NT2/D1 (cell line): ENCODE results near the gene ARPC4.

Source experiments
- DNase-seq: peaks from one replicate; pipeline ENCODE4 v3.0.0-alpha.2; 2011; ENCODE audit warnings: low read depth, low spot score
- H3K27me3 ChIP-seq: 2 replicates; pipeline ENCODE4 v1.6.0; 2011; ENCODE audit warnings: mild to moderate bottlenecking; ENCODE audit not compliant: insufficient read length, insufficient read depth
- H3K36me3 ChIP-seq: 2 replicates; pipeline ENCODE4 v1.6.1; 2011; ENCODE audit warnings: mild to moderate bottlenecking, low read length, mixed read lengths; ENCODE audit not compliant: insufficient read depth, insufficient read length
- H3K4me1 ChIP-seq: 2 replicates; pipeline ENCODE4 v1.5.1; 2011; ENCODE audit not compliant: insufficient read depth, insufficient read length
- H3K4me3 ChIP-seq: 2 replicates; pipeline ENCODE4 v1.5.1; 2011; ENCODE audit warnings: low read depth; ENCODE audit not compliant: insufficient read length
- H3K9ac ChIP-seq: 2 replicates; pipeline ENCODE4 v1.6.0; 2011; ENCODE audit warnings: low read depth; ENCODE audit not compliant: insufficient read length
- H3K9me3 ChIP-seq: 2 replicates; pipeline ENCODE4 v1.5.1; 2011; ENCODE audit warnings: mild to moderate bottlenecking, low read length; ENCODE audit not compliant: insufficient read depth
- SUZ12 ChIP-seq: IDR thresholded peaks from 2 replicates; pipeline ENCODE4 v1.6.1; 2011; ENCODE audit not compliant: insufficient read length, insufficient read depth; ENCODE audit errors: extremely low read depth
- YY1 ChIP-seq: IDR thresholded peaks from 2 replicates; pipeline ENCODE4 v1.6.1; 2011; ENCODE audit not compliant: insufficient read length, insufficient read depth
- ZNF274 ChIP-seq: IDR thresholded peaks from 2 replicates; pipeline ENCODE4 v1.6.1; 2011; ENCODE audit warnings: mild to moderate bottlenecking, low read depth, low read length

The ARPC4 gene

DNA sequence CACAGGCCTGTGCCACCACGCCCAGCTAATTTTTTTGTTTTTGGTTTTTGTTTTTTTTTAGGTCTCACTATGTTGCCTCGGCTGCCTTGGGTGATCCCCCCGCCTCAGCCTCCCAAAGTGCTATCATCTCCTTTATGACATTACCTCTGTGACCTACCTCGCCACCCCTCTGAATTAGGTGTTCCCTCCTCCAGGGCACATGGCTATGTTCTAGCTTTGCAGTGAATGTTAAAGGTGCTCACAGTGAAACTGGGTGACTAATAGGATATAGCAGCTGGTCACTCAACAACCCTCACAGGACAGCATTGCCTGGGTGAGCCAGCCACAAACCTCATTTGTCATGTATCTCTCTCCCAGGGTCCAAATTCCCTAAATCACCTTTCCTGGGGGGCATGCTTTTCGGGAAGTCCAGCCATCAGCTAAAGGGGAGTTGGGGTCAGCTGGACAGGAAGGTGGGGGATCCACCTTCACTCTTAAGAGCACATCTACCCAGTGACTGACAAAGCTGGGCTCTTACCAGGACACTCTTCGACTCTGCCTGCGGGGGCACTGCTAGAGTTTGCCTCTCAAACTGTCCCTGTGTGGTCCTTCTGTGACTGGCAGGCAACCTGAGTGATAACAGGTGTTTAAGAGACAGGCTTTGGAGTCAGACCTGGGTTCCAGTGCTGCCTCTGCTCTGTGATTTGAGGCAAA is 15.6 kb downstream of the ARPC4 start:
- H3K36me3 ChIP-seq, result peaks cover 48% of the 10 kb centered on the region
- peak; percentile 42 for DNase-seq
- H3K9me3 ChIP-seq, result no peaks in the 10 kb centered on the region
- peaks cover 17% of the 10 kb centered on the region for H3K27me3 ChIP-seq
- peaks cover 6% of the 10 kb centered on the region for H3K4me1 ChIP-seq
- H3K4me3 ChIP-seq, result no peak overlapping the region
- no peak overlapping the region for H3K9ac ChIP-seq
- no peak for TF ChIP-seq YY1
- no peak for TF ChIP-seq SUZ12
- no peak for TF ChIP-seq ZNF274

DNA sequence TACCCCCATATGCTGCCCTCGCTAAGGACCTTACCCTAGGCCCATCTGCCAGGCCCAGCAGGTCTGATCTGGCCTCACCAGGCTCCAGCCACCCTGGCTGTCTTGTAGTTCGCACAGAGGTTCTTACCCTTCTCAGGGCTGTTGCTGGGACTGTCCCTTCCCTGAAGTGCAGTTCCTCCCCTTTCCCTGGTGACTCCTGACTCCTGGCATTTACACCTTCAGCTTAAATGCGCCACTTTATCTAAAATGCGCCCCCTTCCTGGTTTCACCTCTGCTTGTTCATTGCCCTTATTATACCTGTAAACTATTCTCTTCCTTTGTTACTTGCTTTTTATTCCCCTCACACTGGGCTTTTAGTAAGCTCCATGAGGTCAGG is 16.3 kb downstream of the ARPC4 start:
- H3K9me3 ChIP-seq, result no peaks in the 10 kb centered on the region
- peaks cover 17% of the 10 kb centered on the region for H3K27me3 ChIP-seq
- H3K4me3 ChIP-seq, result no peak overlapping the region
- H3K9ac ChIP-seq, result peak overlapping the region; percentile 84
- peaks cover 42% of the 10 kb centered on the region for H3K36me3 ChIP-seq
- no peak for DNase-seq
- TF ChIP-seq ZNF274 (no peak), YY1 (no peak), SUZ12 (no peak)
- H3K4me1 ChIP-seq, result peaks cover 6% of the 10 kb centered on the region

DNA sequence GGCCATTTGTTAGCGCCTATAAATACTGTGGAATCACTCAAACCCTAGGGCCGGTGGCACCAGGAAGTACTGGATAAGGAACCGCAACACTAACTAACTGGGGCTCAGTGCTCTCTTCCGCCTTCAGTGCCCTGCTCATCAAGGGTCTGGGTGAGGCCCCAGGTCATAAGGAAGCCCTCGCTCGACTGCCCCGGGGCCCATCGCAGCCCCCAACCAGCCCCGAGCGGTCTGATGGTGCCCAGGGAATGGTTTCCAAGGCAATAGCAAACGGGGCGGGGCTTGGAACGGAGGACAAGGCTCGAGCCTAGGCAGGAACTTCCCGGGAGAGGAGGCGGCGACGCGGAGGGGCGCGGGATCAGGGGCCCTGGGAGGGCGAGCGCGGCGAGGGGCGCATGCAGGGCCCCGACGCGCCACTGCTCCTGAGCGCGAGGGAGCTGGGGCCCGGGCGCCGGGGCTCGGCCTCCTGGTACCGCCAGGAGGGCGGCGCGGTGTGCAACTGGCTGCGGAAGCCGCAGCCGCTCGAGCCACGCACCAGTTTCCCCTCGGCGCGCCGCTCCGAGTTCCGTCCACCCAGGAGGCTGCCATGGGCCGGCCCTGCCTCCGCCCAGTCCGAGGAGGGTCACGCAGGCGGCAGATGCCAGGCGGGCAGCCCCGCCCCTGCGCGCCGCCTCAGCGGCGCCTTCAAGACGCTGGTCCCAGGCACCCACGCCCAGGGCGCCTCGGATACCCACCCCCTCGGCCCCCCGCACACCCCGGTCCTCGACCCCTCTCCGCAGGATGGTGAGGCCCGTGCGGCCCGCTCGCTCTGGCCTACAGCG is 16.9 kb downstream of the ARPC4 start, which contains the start of gene TTLL3:
TTLL3 (plus strand) TSS at position 648 of the 818 bp plus-strand sequence. CDS start 400 bp downstream, outside the sequence.
- no peak for DNase-seq
- no peak for TF ChIP-seq ZNF274
- no peak for TF ChIP-seq YY1
- no peak for TF ChIP-seq SUZ12
- Histone ChIP-seq H3K9me3 (no peaks in the 10 kb centered on the region), H3K4me3 (peak within 1 kb of the TSS; percentile 55), H3K9ac (peak within 1 kb of the TSS; percentile 84), H3K27me3 (peaks cover 17% of the 10 kb centered on the region), H3K36me3 (peaks cover 36% of the 10 kb centered on the region), H3K4me1 (peaks cover 6% of the 10 kb centered on the region)

DNA sequence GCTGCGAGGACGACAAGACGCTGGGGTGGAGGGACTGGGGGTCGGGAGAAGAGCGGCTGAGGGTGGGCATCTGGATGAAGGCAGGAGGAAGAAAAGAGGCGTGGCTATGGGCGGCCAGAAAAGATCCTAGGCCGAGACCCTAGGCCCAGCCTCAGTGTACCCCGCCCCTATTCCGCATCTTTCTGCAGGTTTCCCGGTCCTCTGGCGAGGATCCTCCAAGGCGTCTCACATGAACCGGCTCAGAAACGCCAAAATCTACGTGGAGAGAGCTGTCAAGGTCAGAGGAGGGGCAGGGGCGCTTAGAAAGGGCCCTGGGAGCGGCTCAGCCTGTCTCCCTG is 17.5 kb downstream of the ARPC4 start:
- DNase-seq, result no peak
- TF ChIP-seq SUZ12 (no peak), ZNF274 (no peak), YY1 (no peak)
- H3K4me1 ChIP-seq, result peaks cover 6% of the 10 kb centered on the region
- H3K9ac ChIP-seq, result peak overlapping the region; percentile 84
- H3K27me3 ChIP-seq, result peaks cover 17% of the 10 kb centered on the region
- no peaks in the 10 kb centered on the region for H3K9me3 ChIP-seq
- peak overlapping the region; percentile 55 for H3K4me3 ChIP-seq
- H3K36me3 ChIP-seq, result peaks cover 30% of the 10 kb centered on the region

DNA sequence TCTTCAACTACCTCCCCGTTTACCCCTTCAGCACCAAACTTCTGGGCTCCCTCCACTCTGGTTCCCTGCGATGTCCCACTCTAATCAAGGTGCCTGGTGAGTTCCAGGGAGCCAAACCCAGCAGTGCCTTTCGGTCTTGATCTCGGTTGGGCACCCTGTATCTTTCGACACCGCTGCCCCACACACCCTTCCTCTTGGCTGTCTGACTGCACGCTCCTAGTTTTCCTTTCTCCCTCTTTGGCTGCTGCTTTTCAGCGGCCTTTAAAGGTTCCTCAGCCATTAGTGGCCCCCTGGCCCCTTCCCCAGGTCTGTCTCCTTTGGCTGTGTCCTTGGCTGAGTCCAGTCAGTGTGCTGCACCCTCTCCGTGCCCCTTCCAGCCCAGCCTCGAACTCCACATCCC is 18.0 kb downstream of the ARPC4 start:
- no peak overlapping the region for H3K4me3 ChIP-seq
- peaks cover 28% of the 10 kb centered on the region for H3K36me3 ChIP-seq
- peak overlapping the region; percentile 84 for H3K9ac ChIP-seq
- peaks cover 6% of the 10 kb centered on the region for H3K4me1 ChIP-seq
- peaks cover 17% of the 10 kb centered on the region for H3K27me3 ChIP-seq
- DNase-seq, result no peak
- TF ChIP-seq ZNF274 (no peak), SUZ12 (no peak), YY1 (no peak)
- H3K9me3 ChIP-seq, result no peaks in the 10 kb centered on the region

DNA sequence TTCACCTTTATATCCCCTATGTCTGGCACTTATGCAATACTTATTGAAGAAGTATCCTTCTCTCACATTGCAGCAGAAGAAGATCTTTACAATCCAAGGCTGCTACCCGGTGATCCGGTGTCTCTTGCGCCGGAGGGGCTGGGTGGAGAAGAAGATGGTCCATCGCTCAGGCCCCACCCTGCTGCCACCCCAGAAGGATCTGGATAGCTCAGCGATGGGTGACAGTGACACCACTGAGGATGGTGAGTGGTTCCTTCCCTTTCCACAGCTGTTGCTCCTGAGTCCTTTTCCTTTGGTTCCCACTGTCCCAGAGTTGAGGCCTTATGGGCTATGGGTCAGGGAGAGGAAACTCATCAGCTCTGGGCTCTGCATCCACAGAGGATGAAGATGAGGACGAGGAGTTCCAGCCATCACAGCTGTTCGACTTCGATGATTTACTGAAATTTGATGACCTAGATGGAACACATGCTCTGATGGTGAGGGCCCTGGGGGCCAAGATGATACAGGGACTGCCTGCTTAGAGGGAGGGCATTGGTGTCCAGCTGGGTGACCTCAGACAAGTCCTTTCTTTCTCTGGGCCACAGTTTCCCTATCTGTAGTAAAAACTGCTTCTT is 20.1 kb downstream of the ARPC4 start:
- H3K27me3 ChIP-seq, result peaks cover 17% of the 10 kb centered on the region
- H3K4me3 ChIP-seq, result no peak overlapping the region
- peaks cover 12% of the 10 kb centered on the region for H3K36me3 ChIP-seq
- H3K4me1 ChIP-seq, result peaks cover 6% of the 10 kb centered on the region
- TF ChIP-seq ZNF274 (no peak), YY1 (no peak), SUZ12 (no peak)
- H3K9ac ChIP-seq, result no peak overlapping the region
- DNase-seq, result no peak
- H3K9me3 ChIP-seq, result no peaks in the 10 kb centered on the region

DNA sequence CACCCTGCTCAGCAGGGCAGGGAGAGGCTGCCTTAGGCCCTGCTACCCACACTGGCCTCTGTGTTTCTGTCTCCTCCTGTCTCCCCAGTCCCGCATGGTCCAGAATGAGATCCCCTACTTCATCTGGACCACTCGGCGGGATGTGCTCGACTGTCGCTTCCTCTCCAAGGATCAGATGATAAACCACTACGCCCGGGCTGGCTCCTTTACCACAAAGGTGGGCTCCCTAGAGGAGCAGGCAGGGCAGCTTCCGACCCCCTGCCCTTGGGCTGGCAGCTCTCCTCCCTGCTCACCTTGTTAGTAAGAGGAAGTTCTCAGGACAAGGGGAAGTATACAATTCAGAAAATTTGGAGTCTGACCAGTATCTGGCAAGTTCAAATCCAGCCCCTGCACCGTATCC is 23.1 kb downstream of the ARPC4 start:
- Histone ChIP-seq H3K9me3 (no peaks in the 10 kb centered on the region), H3K4me3 (no peak overlapping the region), H3K27me3 (peaks cover 10% of the 10 kb centered on the region), H3K36me3 (peaks cover 23% of the 10 kb centered on the region), H3K4me1 (no peaks in the 10 kb centered on the region), H3K9ac (no peak overlapping the region)
- TF ChIP-seq SUZ12, result no peak
- no peak for TF ChIP-seq ZNF274
- TF ChIP-seq YY1, result no peak
- DNase-seq, result no peak
